WTC11 (cell line): ENCODE measurements around the gene GLCCI1. TPM values are rescaled to one million over a fixed set of nuclear protein-coding genes. Genes with fewer than 3 reads are reported as not detected.

Experiments used
- ATAC-seq: fragments of 200-7000 bp; cut with Tn5 transposase; 2 replicates; pipeline ENCODE4 v1.10.0; 2021; ENCODE audit warnings: mild to moderate bottlenecking, moderate library complexity
- CTCF ChIA-PET: fragments of 300-600 bp; sonication (Branson Sonifier 250); formaldehyde crosslinking; loops from one replicate; lab custom pipeline; 2021; ENCODE audit warnings: antibody characterized with exemption; lab: Charles Lee
- POLR2A ChIA-PET: fragments of 350-600 bp; sonication (Branson Sonifier 250); formaldehyde crosslinking; loops from one replicate; lab custom pipeline; 2021; ENCODE audit warnings: antibody characterized with exemption; lab: Charles Lee
- DNase-seq: peaks from one replicate; pipeline ENCODE4 v3.0.0; 2021; ENCODE audit warnings: low spot score
- H3K27ac Mint-ChIP-seq: 2 replicates; pipeline ENCODE4 v1.8.0; 2021; ENCODE audit warnings: mixed read lengths
- H3K27me3 Mint-ChIP-seq: 2 replicates; pipeline ENCODE4 v1.8.0; 2021; ENCODE audit warnings: low read depth, mild to moderate bottlenecking, moderate library complexity, mixed read lengths
- H3K36me3 Mint-ChIP-seq: 2 replicates; pipeline ENCODE4 v1.8.0; 2021; ENCODE audit warnings: mixed read lengths
- H3K4me1 Mint-ChIP-seq: 2 replicates; pipeline ENCODE4 v1.8.0; 2022; ENCODE audit warnings: mixed read lengths
- H3K4me3 Mint-ChIP-seq: 2 replicates; pipeline ENCODE4 v1.8.0; 2021; ENCODE audit warnings: mild to moderate bottlenecking, moderate library complexity, mixed read lengths
- H3K9me3 Mint-ChIP-seq: 2 replicates; pipeline ENCODE4 v1.8.0; 2021; ENCODE audit warnings: mixed read lengths
- CDX4 ChIP-seq: fragments of 250-450 bp; sonication (Bioruptor Pico); IDR thresholded peaks from 2 replicates; pipeline ENCODE4 v1.9.0; 2021; ENCODE audit warnings: moderate library complexity, mild to moderate bottlenecking, inconsistent platforms, borderline replicate concordance
- NFATC4 ChIP-seq: fragments of 250-450 bp; sonication (Bioruptor Pico); IDR thresholded peaks from 2 replicates; pipeline ENCODE4 v1.9.0; 2021; ENCODE audit warnings: mild to moderate bottlenecking
- NR1H2 ChIP-seq: sonication (generic); formaldehyde crosslinking; IDR thresholded peaks from 2 replicates; pipeline ENCODE4 v1.9.0; 2021; ENCODE audit warnings: mild to moderate bottlenecking, moderate library complexity, missing genetic modification reagents
- RORB ChIP-seq: fragments of 250-450 bp; sonication (Bioruptor Pico); IDR thresholded peaks from 2 replicates; pipeline ENCODE4 v1.9.0; 2021; ENCODE audit warnings: mild to moderate bottlenecking
- SMAD3 ChIP-seq: sonication (generic); formaldehyde crosslinking; IDR thresholded peaks from 2 replicates; pipeline ENCODE4 v1.8.0; 2022; ENCODE audit warnings: missing genetic modification reagents, mild to moderate bottlenecking, borderline replicate concordance
- SP1 ChIP-seq: sonication (generic); formaldehyde crosslinking; conservative IDR thresholded peaks from 2 replicates; pipeline ENCODE4 v1.8.1; 2022; ENCODE audit warnings: missing genetic modification reagents
- TEAD4 ChIP-seq: sonication (generic); formaldehyde crosslinking; IDR thresholded peaks from 2 replicates; pipeline ENCODE4 v1.8.0; 2022; ENCODE audit warnings: mild to moderate bottlenecking, missing genetic modification reagents
- TP53 ChIP-seq: sonication (generic); formaldehyde crosslinking; IDR thresholded peaks from 2 replicates; pipeline ENCODE4 v1.8.1; 2023; ENCODE audit warnings: mild to moderate bottlenecking, missing genetic modification reagents
- ZNF219 ChIP-seq: sonication (generic); formaldehyde crosslinking; IDR thresholded peaks from 2 replicates; pipeline ENCODE4 v1.8.0; 2023; ENCODE audit warnings: missing genetic modification reagents, mild to moderate bottlenecking, borderline replicate concordance
- ZNF232 ChIP-seq: sonication (generic); formaldehyde crosslinking; IDR thresholded peaks from 2 replicates; pipeline ENCODE4 v1.8.0; 2022; ENCODE audit warnings: mild to moderate bottlenecking, missing genetic modification reagents
- ZNF317 ChIP-seq: sonication (generic); formaldehyde crosslinking; IDR thresholded peaks from 2 replicates; pipeline ENCODE4 v1.8.1; 2023; ENCODE audit warnings: low read depth, mild to moderate bottlenecking, moderate library complexity, missing genetic modification reagents, borderline replicate concordance
- ZNF396 ChIP-seq: fragments of 250-450 bp; sonication (Bioruptor Pico); IDR thresholded peaks from 2 replicates; pipeline ENCODE4 v1.8.0; 2021; ENCODE audit warnings: mild to moderate bottlenecking, moderate library complexity, borderline replicate concordance
- total RNA-seq: library from RNA; stranded (reverse); gene quantifications from 3 replicates; pipeline ENCODE4 v1.2.3, GENCODE V29; 2021
- TF ChIP-seq, protein P1 (sequence below): sonication (generic); formaldehyde crosslinking; IDR thresholded peaks from 2 replicates; pipeline ENCODE4 v1.8.1; 2023; ENCODE audit warnings: mild to moderate bottlenecking, moderate library complexity, missing genetic modification reagents

The GLCCI1 gene
- total RNA-seq, 1 experiment from 2014 or later: 23.8 TPM

DNA sequence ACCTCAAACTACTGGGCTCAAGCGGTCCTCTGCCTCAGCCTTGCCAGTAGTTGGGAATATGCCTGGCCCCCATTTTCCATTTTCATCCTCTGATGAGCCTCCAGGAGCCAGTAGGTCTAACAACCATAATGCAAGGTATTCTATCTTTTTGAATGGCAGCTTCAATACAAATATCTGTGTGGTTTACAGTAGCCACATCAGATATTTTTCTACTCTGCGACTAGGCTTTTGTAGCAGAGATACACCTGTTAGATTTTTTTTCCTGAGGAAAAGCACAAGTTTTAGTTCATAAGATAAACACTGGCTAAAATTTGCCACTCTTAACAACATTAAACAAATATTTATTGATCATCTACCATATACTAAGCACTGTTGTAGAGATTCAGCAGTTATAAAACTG lies 3.9 kb upstream of the GLCCI1 start:
- Mint-ChIP-seq H3K27me3 (no peaks in the 10 kb centered on the region), H3K4me1 (peaks cover 7% of the 10 kb centered on the region; the same call in 1 of the 2 replicates), H3K9me3 (no peaks in the 10 kb centered on the region), H3K27ac (no peak overlapping the region), H3K4me3 (no peak overlapping the region), H3K36me3 (no peaks in the 10 kb centered on the region)
- ATAC-seq: no peak
- CTCF ChIA-PET: no interaction called here
- TF ChIP-seq ZNF396 (CRISPR knock-in tag): no peak
- TF ChIP-seq CDX4 (CRISPR knock-in tag): no peak
- no peak for DNase-seq
- POLR2A ChIA-PET: no interaction called here

- ChIA-PET POLR2A (no interaction called here), CTCF (no interaction called here)
- ATAC-seq: no peak
- TF ChIP-seq SP1 (no peak), ZNF317 (CRISPR knock-in tag) (no peak), TP53 (CRISPR knock-in tag) (no peak), TEAD4 (CRISPR knock-in tag) (no peak)
- TF ChIP-seq, protein P1, sequence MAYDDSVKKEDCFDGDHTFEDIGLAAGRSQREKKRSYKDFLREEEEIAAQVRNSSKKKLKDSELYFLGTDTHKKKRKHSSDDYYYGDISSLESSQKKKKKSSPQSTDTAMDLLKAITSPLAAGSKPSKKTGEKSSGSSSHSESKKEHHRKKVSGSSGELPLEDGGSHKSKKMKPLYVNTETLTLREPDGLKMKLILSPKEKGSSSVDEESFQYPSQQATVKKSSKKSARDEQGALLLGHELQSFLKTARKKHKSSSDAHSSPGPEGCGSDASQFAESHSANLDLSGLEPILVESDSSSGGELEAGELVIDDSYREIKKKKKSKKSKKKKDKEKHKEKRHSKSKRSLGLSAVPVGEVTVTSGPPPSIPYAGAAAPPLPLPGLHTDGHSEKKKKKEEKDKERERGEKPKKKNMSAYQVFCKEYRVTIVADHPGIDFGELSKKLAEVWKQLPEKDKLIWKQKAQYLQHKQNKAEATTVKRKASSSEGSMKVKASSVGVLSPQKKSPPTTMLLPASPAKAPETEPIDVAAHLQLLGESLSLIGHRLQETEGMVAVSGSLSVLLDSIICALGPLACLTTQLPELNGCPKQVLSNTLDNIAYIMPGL (CRISPR knock-in tag): no peak
- Mint-ChIP-seq H3K36me3 (no peaks in the 10 kb centered on the region), H3K4me3 (no peak overlapping the region), H3K9me3 (no peaks in the 10 kb centered on the region), H3K4me1 (peaks cover 7% of the 10 kb centered on the region; the same call in 1 of the 2 replicates), H3K27ac (no peak overlapping the region), H3K27me3 (no peaks in the 10 kb centered on the region)
- no peak for DNase-seq
Measured at GRCh38 chr7:7965301-7965700, 3.3 kb upstream of the GLCCI1 start.

- H3K4me1 Mint-ChIP-seq: peaks cover 7% of the 10 kb centered on the region; the same call in 1 of the 2 replicates
- TF ChIP-seq ZNF232 (CRISPR knock-in tag): no peak
- no peak for TF ChIP-seq SMAD3
- TF ChIP-seq ZNF219: no peak
- no peak for TF ChIP-seq NR1H2 (CRISPR knock-in tag)
Measured at GRCh38 chr7:7966141-7966734, 2.4 kb upstream of the GLCCI1 start.

GRCh38 chr7:7967886-7968543 lies 581 bp upstream of the GLCCI1 start:
- H3K27ac Mint-ChIP-seq: 0 out of 2 replicates have a peak overlapping the region, but pooled peaks have one; percentile 17
- ChIA-PET POLR2A (interaction anchor here (0.6 to 1.4 kb wide), 2 partner anchors 12 to 31 kb away, joined by 3 read pairs; no protein-coding TSS in a partner anchor), CTCF (interaction anchor here (0.7 to 1.9 kb wide), 4 partner anchors 11 to 287 kb away, joined by 3 to 8 read pairs (median 4); no protein-coding TSS in a partner anchor)
- no peaks in the 10 kb centered on the region for H3K36me3 Mint-ChIP-seq
- H3K4me1 Mint-ChIP-seq: peaks cover 10% of the 10 kb centered on the region
- no peaks in the 10 kb centered on the region for H3K27me3 Mint-ChIP-seq
- peak overlapping the region; percentile 81 for H3K4me3 Mint-ChIP-seq
- no peak for TF ChIP-seq RORB (CRISPR knock-in tag)
- TF ChIP-seq, protein P1 (CRISPR knock-in tag): 0 out of 2 replicates have a peak, but pooled peaks have one; percentile 7
- TF ChIP-seq NFATC4 (CRISPR knock-in tag): no peak
- H3K9me3 Mint-ChIP-seq: no peaks in the 10 kb centered on the region
- no peak for ATAC-seq
- no peak for DNase-seq

More at GRCh38 chr7:7966141-7966734, 2.4 kb upstream of the GLCCI1 start:
- no peak overlapping the region for H3K27ac Mint-ChIP-seq
- DNase-seq: no peak
- no peak for ATAC-seq
- POLR2A ChIA-PET: no interaction called here
- no peaks in the 10 kb centered on the region for H3K36me3 Mint-ChIP-seq
- no peaks in the 10 kb centered on the region for H3K9me3 Mint-ChIP-seq
- CTCF ChIA-PET: interaction anchor here (0.7 to 1.9 kb wide), 2 partner anchors 285 to 785 kb away, joined by 3 to 8 read pairs; no protein-coding TSS in a partner anchor
- H3K4me3 Mint-ChIP-seq: no peak overlapping the region
- no peaks in the 10 kb centered on the region for H3K27me3 Mint-ChIP-seq
